ENCODE measurements around the gene USP54. TPM values are rescaled to one million over a fixed set of nuclear protein-coding genes. Genes with fewer than 3 reads are reported as not detected.

USP54 gene
- total RNA-seq, 1 experiment from 2014 or later = 32.8 TPM

DNA sequence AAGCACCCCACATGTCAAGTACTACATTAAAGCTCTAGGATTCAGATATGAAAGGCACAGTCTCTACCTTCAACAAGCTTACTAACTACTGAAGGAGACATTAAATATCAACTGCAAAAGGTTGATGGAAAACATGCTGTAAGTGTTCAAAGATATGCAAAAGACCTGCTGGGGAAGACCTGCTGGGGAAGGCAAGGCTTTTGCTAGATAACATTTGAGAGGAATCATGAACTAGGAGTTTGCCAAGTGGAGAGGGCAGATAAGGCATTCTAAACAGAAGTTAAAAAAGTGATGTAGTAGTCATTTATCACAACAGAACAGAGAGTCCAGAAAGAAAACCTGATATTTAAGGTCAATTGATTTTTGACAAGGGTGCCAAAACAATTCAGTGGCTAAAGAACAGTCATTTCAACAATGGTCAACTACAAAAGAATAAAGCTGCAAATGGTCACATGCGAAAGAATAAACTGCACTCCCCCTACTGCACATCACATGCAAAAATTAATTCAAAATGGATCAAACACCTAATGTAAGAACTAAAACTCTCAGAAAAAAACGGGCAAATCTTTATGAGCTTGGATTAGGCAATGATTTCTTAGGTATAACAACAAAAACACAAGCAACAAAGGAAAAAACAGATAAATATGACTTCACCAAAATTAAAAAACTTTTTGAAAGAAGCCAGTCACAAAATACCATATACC, 134.8 kb downstream of the USP54 start:
- DNase-seq (ENCODE audit: low read depth, low spot score) = no peak
- no peaks in the 10 kb centered on the region for H3K4me1 ChIP-seq (ENCODE audit: control insufficient read depth, insufficient read depth, low read length)
- H3K4me3 ChIP-seq (ENCODE audit: low read depth in 2 of 2, low read length in 2 of 2) = no peak overlapping the region
- no peak overlapping the region for H3K27ac ChIP-seq (ENCODE audit: low read length)
- BruUV-seq (replicated peaks) = no TSS peak
- no peak for ATAC-seq
- no peaks in the 10 kb centered on the region for H3K9me3 ChIP-seq (ENCODE audit: control insufficient read depth, insufficient read depth, low read depth, low read length)
- no peak for TF ChIP-seq REST (IDR thresholded peaks at IDR 0.05; ENCODE audit: insufficient read depth in 1 of 2, low read depth in 2 of 2, low read length in 1 of 2)
- TF ChIP-seq TCF7L2 (IDR thresholded peaks at IDR 0.05; ENCODE audit: low read depth, low read length) = no peak
- TF ChIP-seq POLR2AphosphoS5 (IDR thresholded peaks at IDR 0.05; ENCODE audit: low read depth, low read length) = no peak
- TF ChIP-seq, protein P1, sequence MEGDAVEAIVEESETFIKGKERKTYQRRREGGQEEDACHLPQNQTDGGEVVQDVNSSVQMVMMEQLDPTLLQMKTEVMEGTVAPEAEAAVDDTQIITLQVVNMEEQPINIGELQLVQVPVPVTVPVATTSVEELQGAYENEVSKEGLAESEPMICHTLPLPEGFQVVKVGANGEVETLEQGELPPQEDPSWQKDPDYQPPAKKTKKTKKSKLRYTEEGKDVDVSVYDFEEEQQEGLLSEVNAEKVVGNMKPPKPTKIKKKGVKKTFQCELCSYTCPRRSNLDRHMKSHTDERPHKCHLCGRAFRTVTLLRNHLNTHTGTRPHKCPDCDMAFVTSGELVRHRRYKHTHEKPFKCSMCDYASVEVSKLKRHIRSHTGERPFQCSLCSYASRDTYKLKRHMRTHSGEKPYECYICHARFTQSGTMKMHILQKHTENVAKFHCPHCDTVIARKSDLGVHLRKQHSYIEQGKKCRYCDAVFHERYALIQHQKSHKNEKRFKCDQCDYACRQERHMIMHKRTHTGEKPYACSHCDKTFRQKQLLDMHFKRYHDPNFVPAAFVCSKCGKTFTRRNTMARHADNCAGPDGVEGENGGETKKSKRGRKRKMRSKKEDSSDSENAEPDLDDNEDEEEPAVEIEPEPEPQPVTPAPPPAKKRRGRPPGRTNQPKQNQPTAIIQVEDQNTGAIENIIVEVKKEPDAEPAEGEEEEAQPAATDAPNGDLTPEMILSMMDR (IDR thresholded peaks at IDR 0.05) = no peak
- TF ChIP-seq SIN3A (IDR thresholded peaks at IDR 0.05; ENCODE audit: borderline replicate concordance, insufficient read depth, low read depth, low read length) = no peak
- 0 out of 2 replicates have a peak, but pooled peaks cover 3% of the 10 kb centered on the region for H3K36me3 ChIP-seq (ENCODE audit: control insufficient read depth, insufficient read depth, low read length)
- no peaks in the 10 kb centered on the region for H3K27me3 ChIP-seq (ENCODE audit: control insufficient read depth, insufficient read depth, low read length)
- CTCF ChIA-PET = no interaction called here
- in situ Hi-C loops (cut with HindIII; ENCODE audit: low pct_unique_long_range_greater_than_20kb, low sequenced_read_pairs) = no loop called here
- POLR2A ChIA-PET = interaction anchor here (0.6 to 0.7 kb wide), 2 partner anchors 98 to 201 kb away, joined by 4 to 7 read pairs; partner anchors contain the start of gene CFAP70
- intact Hi-C loops (cut with micrococcal nuclease; ENCODE audit: unreplicated experiment) = no loop called here

- Histone ChIP-seq H3K9me3 (ENCODE audit: control insufficient read depth, insufficient read depth, low read depth, low read length) (no peaks in the 10 kb centered on the region), H3K36me3 (ENCODE audit: control insufficient read depth, insufficient read depth, low read length) (peaks cover 5% of the 10 kb centered on the region; the same call in 1 of the 2 replicates), H3K4me3 (ENCODE audit: low read depth in 2 of 2, low read length in 2 of 2) (no peak overlapping the region), H3K4me1 (ENCODE audit: control insufficient read depth, insufficient read depth, low read length) (no peaks in the 10 kb centered on the region), H3K27ac (ENCODE audit: low read length) (no peak overlapping the region), H3K27me3 (ENCODE audit: control insufficient read depth, insufficient read depth, low read length) (no peaks in the 10 kb centered on the region)
- DNase-seq (ENCODE audit: low read depth, low spot score) (no peak), ATAC-seq (no peak)
- in situ Hi-C loops (cut with HindIII; ENCODE audit: low pct_unique_long_range_greater_than_20kb, low sequenced_read_pairs) (no loop called here), intact Hi-C loops (cut with micrococcal nuclease; ENCODE audit: unreplicated experiment) (no loop called here)
- TSS peak; percentile 25 for BruUV-seq (replicated peaks)
- TF ChIP-seq TCF7L2 (IDR thresholded peaks at IDR 0.05; ENCODE audit: low read depth, low read length) = no peak
- TF ChIP-seq, protein P1 (IDR thresholded peaks at IDR 0.05) = no peak
- no peak for TF ChIP-seq SIN3A (IDR thresholded peaks at IDR 0.05; ENCODE audit: borderline replicate concordance, insufficient read depth, low read depth, low read length)
- no peak for TF ChIP-seq REST (IDR thresholded peaks at IDR 0.05; ENCODE audit: insufficient read depth in 1 of 2, low read depth in 2 of 2, low read length in 1 of 2)
- no peak for TF ChIP-seq POLR2AphosphoS5 (IDR thresholded peaks at IDR 0.05; ENCODE audit: low read depth, low read length)
- CTCF ChIA-PET = no interaction called here
- POLR2A ChIA-PET = no interaction called here
Measured at GRCh38 chr10:73449113-73449512, 142.0 kb downstream of the USP54 start.
